HG03565 (cell line): Measurements from ENCODE around the gene HRH3.

Experiments used
- ATAC-seq: cut with Tn5 transposase; IDR thresholded peaks from one replicate; pipeline ENCODE4 v1.9.1; 2021; ENCODE audit warnings: mild to moderate bottlenecking, moderate library complexity; ENCODE audit not compliant: unreplicated experiment

Gene HRH3

DNA sequence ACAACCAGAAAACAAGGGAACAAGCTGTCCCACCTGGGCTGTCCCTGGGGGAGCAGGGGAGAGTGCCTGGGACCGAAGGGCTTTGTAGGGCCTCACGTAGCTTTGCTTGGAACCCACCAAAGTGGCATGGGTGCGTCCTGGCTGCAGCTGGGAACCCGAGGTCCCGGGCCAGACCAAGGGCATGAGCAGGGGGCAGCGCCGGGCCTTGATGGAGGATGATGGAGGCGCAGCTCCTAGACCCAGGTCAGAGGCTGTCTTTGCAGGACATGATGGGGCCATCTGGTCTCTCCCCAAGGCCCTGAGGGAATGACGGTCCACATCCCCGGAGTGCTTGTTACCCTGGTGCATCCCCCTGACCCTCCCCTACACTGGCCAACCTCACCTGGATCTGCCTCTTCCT is 10.6 kb upstream of the HRH3 start:
- no peak for ATAC-seq

DNA sequence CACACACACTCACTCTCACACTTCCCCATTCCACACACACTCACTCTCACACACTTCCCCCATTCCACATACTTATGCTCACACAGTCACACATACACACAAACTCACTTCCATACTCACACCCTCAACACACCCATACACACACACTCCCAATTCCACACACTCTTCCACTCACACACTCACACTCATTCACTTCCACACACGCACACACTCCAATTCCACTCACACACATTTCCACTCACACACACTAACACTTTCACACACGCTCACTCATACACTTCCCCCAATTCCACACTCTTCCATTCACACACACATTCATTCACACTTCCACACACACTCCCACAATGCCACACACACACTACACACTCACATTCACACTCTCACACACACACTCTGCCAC is 10.2 kb upstream of the HRH3 start:
- ATAC-seq, result no peak

DNA sequence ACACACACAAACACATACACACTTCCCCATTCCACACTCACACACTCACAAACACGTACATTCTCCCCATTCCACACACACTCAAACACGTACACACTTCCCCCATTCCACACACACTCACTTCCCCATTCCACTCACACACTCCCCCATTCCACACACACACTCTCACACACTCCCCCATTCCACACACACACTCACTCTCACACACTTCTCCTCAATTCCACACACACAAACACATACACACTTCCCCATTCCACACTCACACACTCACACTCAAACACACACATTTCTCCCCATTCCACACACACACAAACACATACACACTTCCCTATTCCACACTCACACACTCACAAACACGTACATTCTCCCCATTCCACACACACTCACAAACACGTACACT is 9.6 kb upstream of the HRH3 start:
- no peak for ATAC-seq

DNA sequence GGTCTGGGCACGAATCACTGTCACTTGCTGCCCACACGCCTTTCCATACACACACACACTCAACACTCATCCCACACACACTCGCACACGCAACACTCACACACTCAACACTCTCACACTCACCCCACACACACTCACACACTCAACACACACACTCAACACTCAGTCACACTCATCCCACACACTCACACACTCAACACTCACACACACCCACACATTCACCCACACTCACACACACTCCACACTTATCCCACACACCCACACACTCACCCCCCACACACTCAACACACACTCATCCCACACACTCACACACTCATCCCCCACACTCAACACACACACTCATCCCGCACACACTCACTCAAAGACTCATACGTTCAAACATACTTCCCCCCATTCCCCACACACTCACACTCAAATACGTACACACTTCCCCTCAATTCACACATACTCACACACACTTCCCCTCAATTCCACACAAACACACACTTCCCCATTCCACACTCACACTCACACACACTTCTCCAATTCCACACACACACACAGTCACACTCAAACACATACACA is 9.0 kb upstream of the HRH3 start:
- ATAC-seq, result no peak

DNA sequence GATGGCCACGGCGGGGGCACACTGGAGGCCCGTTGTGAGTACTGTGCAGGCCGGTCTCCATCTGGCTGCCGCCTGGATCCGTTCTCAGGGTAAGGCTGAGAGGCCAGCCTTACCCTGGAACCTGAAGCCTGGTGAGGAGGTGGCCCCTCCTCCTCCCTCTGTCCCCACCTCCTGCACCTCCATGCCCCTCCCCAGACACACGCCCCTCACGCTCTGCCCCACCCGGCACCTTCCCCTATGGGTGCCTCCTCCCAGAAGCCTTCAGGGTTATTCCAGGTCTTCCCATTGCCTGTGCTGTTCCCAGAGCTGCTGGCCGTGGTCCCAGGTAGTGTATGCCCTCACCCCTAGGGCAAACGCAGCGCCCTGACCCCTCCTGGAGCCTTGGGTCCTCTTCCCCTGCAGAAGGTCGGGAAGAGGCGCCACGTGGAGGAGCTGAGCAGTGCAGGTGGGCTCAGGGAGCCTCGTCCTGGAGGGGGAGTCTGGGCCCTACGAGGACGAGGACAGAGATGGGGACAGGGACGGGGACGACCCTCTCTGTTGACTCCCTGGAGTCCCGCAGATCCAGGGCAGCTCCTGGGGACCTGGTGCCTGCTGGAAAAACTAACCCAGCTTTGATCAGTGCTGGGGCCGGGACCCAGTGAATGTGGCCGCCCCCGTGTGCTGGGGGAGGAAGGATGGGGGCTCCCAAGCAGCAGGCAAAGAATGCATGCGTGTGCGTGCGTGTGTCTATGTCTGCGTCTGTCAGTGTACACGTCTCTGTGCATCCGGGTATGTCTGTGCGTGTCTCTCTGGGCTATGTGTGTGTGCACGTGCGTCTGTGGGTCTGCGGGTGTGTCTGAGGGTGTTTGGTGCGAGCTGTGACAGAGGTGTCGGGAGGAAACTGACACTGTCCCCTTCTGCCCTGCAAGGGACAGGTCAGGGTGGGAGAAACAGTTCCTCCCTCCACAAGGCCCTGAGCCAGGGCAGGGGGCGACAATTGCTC is 8.2 kb upstream of the HRH3 start:
- ATAC-seq, result no peak

DNA sequence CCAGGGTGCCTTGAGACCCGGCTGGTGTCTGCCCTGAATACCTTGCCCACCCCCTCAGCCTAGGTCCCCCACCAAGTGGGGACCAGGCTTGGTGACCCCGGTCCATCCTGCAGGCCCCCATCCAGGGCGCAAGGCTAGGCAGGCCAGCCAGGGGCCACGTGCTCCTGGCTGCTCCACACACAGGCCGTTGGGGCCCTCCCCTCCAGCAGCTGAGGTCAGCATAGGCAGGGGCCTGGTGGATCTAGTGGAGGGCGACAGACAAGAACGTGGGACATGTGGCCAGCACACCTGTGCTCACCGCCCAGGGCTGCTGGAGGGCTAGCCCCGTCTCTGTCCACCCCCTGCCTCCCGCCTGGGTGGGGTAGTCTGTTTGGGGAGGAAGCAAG is 7.5 kb upstream of the HRH3 start:
- no peak for ATAC-seq

DNA sequence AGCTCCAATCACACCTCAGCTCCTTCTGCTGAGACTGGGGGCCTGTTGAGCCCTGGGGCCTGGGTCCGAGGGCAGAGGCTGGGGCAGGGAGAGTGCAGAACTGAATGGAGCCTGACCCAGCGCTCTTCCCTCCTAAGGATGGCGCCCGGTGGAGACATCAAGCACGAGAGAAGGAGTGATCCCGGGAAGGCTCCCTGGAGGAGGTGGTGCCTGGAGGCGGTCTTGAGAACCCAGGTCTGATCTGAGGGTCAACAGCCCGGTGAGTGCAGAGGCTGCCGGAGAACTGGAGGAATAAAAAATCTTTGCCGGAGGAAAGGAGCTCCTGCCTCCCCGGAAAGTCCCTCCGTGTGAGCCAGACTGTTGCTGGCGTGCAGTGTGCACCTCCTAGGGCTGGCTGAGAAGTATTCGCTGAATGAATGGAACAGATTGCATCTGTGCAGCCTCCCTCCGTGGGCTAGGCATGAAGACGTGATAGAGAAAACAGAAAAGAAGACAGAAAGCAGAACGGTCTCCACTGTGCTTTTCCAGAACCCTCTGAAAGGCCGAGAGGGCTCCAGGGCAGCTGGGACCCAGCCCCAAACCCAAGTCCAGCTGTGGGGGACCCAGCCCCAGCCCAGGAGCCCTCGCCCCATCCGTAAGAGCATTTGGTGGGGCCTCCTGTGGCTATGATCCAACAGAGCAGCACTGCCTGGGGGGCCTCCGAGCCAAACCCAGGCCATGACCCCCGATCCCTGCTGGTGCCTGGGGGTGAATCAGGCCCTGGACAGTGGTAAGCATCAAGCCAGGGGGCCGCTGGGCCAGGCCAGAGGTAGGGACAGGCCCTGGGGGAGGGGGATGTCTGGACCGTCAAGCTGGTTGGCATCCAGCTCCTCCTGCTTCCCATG is 6.9 kb upstream of the HRH3 start:
- no peak for ATAC-seq

DNA sequence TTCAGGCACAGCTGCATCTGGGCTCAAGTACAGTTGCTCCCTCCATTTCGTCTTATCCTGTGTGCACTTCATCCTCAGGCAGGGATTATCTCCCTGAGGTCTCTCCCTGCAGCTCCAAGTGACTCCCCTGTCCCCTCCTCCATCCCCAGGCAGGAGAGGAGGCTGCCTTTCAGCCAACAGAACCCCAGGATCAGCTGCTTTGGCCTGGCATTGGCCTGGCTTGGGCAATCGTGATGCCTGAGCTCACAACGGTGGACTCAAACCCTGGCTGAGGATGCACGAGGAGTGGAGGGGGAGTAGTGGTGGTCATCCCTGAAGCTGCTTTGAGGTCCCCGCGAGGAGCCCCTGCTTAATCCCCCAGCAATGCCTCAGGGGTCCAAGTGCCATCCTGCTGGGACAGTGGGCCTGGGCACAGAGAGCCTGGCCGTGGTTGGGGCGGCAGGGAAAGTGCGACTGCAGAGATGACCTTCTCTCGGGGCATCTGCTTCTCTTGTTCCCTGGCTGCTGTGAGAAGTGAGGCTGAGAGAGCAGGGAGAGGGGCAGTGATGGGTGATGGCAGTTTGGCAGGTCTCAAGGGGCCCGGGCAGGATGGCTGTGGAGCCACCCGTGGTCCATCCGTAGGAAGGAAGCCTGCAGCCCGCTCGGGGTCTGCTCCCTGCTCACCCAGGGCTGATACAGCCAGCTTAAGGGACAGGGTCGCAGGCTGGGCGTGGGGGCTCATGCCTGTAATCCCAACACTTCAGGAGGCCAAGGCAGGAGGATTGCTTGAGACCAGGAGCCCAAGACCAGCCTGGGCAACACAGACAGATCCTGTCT is 6.0 kb upstream of the HRH3 start:
- ATAC-seq, result no peak

DNA sequence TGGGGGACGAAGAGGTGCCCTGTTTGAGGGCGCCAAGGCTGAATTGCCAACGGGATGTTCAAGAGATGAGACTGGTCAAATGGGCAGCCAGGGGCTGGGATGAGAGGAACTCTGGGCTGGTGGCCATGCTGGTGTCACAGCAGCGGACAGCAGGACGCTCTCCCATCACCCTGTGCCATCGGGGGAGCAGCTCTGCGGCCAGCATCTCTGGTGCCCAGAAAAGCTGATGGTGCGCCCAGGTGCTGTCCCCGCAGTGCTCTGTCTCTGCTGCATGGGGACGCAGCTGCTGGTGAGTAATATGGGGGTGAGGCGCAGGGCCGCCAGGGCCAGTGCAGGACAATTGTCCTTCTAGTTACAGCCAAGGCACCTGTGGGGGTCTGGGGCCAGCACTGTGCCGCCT is 4.9 kb upstream of the HRH3 start:
- no peak for ATAC-seq

DNA sequence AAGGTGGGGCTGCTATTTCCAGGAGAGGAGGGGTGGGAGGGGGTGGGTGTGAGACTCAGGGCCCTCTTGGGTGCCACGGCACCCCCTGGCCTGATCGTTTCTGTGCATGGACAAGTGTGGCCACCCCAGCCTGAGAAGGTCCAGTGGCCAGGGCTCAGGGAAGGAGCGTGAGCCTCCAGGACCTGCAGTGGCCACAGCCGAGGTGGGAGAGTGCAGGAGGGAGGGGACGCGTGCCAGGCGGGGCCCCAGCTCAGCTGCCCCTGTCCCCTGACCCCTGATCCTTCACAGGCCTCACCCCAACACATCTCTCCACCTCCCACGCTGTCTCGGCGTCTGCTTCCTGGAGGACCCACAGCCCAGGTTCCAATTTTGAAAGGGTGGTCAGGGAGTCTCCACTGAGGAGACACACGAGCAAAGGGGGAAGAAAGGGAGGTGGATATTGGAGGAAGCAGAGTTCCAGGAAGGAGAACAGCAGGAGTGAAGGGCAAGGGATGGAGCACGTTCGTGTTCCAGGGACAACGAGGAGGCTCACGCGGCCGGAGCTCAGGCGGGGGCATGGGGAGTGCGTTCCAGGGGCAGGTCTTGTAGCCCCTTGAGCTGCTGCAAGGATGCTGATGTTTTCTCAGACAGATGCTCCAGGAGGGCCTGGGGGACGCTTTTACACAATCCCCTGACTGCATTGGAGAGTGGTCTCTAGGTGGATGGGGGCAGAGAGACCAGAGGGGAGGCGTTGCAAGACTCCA is 4.2 kb upstream of the HRH3 start:
- ATAC-seq, result no peak

DNA sequence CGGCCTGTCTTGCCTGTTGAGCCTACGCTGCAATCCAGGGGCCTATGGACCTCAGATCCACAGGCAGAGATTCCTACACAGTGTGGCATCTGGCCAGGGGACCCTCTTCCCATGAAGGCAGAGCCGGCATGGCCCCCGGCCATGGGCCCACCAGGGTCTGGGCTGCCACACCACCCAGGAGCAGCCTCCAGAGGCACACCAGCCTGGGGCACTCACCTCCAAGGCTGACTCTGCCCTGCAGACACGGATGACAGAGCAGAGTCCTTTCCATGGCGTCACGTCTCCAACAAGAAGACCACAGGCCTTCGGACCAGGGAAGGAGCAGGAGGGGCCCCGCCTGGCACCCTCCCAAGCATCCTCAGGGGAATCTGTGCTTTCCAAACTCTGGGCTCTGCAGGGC is 3.5 kb upstream of the HRH3 start:
- ATAC-seq, result no peak

DNA sequence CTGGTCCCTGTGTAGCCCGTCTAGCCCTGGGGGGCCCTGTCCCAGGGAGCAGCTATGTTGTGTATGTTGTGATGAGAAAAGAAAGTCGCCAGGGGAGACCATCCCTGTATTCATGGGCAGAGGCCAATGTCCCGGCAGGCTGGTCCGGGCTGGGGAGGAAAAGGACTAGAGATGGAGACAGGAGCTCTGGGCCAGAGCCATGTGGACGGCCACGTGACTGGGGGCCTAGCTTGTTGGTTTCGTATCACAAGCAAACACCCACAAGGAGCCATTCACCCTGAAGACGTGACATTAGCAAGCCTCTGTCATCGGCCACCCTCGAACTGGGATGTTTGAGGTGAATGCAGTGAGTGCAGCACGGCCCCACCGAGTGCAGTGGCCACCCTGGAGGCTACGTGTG is 2.9 kb upstream of the HRH3 start:
- ATAC-seq, result no peak

DNA sequence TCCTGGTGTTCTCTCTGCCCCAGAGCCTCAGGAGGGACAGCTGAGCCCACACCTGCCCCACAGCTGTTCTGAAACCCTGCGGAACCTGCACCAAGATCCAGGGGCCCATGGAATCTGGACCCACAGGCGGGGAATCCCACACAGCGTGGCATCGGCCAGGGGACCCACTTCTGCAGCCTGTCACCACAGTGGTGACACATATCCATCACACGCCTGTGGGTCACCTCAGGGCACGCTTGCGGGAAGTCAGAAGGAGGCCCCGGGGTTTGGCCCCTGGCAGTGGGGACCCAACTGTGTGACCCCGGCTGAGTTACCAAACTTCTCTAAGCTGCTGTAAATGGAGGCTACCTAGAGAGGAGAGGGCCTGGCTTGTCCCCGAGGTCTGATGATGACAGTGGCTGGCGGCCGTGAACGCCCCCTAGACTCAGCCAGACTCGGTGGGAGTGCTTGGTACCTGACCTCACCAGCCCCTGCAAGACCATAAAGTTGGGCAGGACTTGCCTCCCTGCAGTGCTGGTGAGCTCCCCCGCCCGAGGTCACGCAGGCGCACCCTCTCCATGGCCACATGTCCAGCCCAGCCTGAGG is 2.3 kb upstream of the HRH3 start:
- no peak for ATAC-seq

DNA sequence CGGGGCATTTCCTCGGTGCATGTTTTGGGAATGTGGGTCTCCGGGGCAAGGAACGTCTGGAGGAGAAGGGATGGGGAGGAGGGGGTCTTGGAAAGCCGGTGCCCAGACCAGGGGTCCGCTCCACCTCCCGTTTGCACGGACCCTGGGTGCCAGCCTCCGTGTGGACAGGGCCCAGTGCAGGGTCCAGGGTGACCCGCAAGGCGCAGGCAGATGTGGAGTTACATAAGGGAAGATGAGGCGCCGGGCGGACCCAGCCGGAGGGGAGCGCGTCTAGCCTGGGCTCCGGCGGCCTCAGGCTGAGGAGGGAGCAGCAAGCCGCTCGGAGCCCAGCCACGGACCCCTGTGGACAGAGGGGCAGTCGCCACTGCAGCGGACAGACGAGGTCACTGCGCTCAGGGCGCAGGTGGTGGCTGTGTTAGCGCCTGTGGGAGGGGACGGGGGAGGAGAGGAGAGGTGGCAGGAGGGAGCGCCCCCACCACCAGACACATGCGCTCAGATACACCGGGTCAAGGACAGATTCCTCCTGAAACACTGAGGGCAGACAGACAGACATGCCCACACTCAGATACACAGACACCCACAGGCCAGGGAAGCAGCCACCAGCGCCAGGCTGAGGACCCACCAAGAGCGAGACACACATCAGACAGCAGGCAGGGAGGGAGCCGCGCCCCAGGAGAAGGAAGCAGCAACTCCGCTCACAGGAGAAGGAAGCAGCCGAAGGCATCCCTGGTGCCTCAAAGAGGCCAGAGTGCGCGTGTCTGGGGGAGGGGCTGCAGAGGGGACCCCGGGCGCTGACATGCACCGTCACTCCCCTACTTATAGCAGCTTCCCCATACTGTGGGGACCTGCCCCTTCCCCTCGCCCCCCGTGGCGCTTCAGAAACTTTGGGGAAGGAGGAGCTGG is 839 bp upstream of the HRH3 start:
- ATAC-seq, result no peak

DNA sequence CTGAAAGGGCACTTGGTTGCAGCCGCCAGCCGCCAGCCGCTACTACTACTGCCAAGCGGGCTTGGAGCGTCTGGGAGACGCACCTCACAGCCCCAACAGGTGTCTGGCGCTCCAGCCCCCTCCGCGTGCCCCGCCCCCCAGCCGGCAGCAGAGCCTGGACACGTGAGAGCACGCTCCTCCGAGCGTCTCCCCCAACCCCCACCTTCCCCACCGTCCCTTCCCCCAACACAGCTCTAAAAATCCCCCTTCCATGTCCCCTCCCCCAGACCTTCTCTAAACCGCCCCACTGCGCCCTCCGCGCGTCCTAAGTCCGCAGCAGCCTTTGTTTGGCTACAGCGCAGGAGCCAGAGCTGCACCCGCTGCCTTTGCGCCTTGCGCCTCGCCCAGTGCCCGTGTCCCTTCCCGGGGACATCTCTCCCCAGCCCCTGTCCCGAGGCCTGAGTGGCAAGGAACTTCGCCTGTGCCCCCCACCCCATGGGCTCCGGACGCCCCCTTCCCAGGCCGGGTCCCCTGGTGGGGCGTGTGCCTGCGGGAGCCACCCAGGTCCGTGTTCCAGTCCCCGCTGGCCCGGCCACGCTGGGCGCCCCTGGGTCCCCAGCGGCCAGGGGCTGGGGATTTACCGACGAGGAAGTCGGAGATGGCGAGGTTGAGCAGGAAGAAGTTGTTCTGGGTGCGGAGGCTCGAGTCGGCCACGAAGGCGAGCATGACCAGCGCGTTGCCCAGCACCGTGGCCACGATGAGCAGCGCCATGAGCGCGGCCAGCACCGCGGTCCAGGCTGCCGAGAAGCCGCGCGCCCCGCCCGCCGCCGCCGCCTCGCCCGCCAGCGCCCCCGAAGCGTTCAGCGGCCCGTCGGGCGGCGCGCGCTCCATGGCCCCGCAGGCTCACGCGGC is 732 bp downstream of the HRH3 start:
- ATAC-seq, result no peak

DNA sequence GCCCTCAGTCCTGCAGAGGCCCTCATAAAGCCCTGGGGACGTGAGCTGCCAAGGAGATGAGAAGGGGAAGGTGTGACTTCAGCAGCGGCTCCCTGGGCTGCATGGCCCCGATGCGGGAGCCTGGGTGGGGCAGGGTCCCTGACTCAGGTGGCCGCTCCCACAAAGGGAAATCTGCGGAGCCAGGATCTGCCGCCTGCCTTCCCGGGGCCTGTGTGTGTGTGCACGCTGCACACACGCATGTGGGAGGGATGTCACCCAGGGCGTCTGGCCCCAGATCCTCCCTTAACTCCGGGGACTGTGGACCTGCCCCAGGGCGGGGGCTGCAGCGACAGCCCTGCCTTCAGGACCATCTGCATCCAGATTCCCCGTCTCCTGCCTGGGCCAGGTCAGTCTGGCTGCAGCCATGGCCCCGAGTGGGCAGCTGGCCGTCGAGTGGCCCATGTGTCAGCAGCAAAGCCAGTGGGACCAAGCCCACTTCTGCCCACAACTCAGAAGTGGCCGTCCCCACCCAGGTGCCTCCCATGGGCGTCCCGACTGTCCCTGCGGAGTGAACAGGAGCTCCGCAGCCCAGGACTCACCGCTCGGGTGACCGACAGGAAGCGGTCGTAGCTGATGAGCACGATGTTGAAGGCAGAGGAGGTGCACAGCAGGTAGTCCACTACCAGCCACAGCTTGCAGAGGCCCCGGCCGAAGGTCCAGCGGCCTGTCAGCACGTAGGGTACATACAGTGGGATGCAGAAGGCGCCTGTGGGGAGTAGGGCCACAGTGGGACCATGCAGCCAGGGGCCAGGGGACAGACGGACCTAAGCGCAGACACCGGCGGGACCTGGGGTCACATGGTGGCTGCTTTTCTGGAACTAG is 1.9 kb downstream of the HRH3 start:
- no peak for ATAC-seq
